Heart left ventricle (tissue), 13 donors: ENCODE results near the gene TBX4.

Experiments
- CTCF ChIP-seq, 12 donors: fragments of 200-600 bp; sonication (generic) in 4 of 12; IDR thresholded peaks; one replicate each; pipeline versions ENCODE4 v1.5.0 to v1.8.0; 2018 to 2022; ENCODE audit warnings: antibody characterized with exemption in 12 of 12, mild to moderate bottlenecking in 5 of 12
- POLR2A ChIP-seq, 2 donors: fragments of 450-650 bp; IDR thresholded peaks; one replicate each; pipeline ENCODE4 v1.6.1; 2017; ENCODE audit warnings: antibody characterized with exemption in 2 of 2, mild to moderate bottlenecking in 2 of 2, moderate library complexity in 2 of 2
- donor health status: ischemic (EF 13 %, LVEDD 7.1; RV severe dilation, severe dysfunction).
- donor health status: DM: no; HTN: yes; CAD: no.
- donor health status: DM: no; HTN: no; CAD: no.
- donor health status: ischemic (EF 25% LVEDD 6.9; RV normal size, moderate dysfunction).
- donor health status: ischemic (EF 25% LVEDD 5.7; RV mildly dilated, moderate dysfunction).
- donor health status: ischemic (EF 35%, LVEDD 5.7; RV mildly dilated, moderate dysfunction).
- donor health status: nonischemic (EF 11% LVEDD 7.7; RV severe dilation, severe dysfunction).
- donor health status: DM: yes; HTN: yes; CAD: no.
- donor health status: PGD.
- donor health status: ischemic (EF 29% LVEDD 5.4; RV normal size, mild dysfunction).
- donor health status: nonischemic (EF 23%, LVEDD 6.1; RV moderate dilation, normal function).

- TF ChIP-seq CTCF (IDR thresholded peaks at IDR 0.05) (no peak), POLR2A (IDR thresholded peaks at IDR 0.05) (no peak)
These were observed 4.5 kb downstream of the TBX4 start for GRCh38 chr17:61456688-61457225.
